WTC11 (cell line): Measurements from ENCODE around the gene CTTNBP2NL.

Experiments used
- SMAD4 ChIP-seq: sonication (generic); formaldehyde crosslinking; IDR thresholded peaks from 2 replicates; pipeline ENCODE4 v1.8.0; 2022; ENCODE audit warnings: mild to moderate bottlenecking, missing genetic modification reagents
- TF ChIP-seq, protein P1 (sequence below): fragments of 200-600 bp; IDR thresholded peaks from 2 replicates; pipeline ENCODE4 v1.8.0; 2022; ENCODE audit warnings: antibody characterized with exemption
- TF ChIP-seq, protein P2 (sequence below): sonication (generic); formaldehyde crosslinking; conservative IDR thresholded peaks from 2 replicates; pipeline ENCODE4 v1.8.1; 2022; ENCODE audit warnings: mild to moderate bottlenecking, missing genetic modification reagents

DNA sequence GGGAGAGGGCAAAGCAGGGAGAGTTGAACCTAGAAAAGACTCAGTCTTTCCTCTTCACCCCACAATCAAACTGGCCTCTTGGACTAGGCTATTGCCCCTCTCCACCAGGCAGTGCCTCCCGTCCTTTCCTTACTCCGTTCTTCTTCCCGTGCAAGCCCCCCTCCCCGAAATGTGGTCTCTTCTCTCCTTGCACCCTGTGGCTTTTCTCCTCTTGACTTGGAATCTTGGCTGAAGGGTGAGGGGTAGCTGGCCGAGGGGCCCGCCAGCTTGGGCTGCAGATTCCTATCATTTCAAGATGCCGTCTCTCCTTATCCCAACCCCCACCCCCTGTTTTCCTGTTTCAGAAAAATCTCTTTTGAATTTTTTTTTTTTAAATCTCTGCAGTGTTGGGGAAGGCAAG lies 114.3 kb downstream of the CTTNBP2NL start:
- no peak for TF ChIP-seq SMAD4 (CRISPR knock-in tag)
- TF ChIP-seq, protein P1, sequence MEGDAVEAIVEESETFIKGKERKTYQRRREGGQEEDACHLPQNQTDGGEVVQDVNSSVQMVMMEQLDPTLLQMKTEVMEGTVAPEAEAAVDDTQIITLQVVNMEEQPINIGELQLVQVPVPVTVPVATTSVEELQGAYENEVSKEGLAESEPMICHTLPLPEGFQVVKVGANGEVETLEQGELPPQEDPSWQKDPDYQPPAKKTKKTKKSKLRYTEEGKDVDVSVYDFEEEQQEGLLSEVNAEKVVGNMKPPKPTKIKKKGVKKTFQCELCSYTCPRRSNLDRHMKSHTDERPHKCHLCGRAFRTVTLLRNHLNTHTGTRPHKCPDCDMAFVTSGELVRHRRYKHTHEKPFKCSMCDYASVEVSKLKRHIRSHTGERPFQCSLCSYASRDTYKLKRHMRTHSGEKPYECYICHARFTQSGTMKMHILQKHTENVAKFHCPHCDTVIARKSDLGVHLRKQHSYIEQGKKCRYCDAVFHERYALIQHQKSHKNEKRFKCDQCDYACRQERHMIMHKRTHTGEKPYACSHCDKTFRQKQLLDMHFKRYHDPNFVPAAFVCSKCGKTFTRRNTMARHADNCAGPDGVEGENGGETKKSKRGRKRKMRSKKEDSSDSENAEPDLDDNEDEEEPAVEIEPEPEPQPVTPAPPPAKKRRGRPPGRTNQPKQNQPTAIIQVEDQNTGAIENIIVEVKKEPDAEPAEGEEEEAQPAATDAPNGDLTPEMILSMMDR, result no peak
- TF ChIP-seq, protein P2, sequence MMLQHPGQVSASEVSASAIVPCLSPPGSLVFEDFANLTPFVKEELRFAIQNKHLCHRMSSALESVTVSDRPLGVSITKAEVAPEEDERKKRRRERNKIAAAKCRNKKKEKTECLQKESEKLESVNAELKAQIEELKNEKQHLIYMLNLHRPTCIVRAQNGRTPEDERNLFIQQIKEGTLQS (CRISPR knock-in tag), result no peak
